H1 (cell line): ENCODE results near the gene ONECUT2. TPM values are rescaled to one million over a fixed set of nuclear protein-coding genes. Genes with fewer than 3 reads are reported as not detected.
A peak's percentile ranks its signal among the peaks of the same experiment; 100 is the strongest.

ENCODE experiments used
- ATF3 ChIP-seq: IDR thresholded peaks from 2 replicates; pipeline ENCODE4 v1.6.1; 2011; ENCODE audit warnings: low read depth, mild to moderate bottlenecking, low read length; ENCODE audit not compliant: insufficient read depth
- CBX8 ChIP-seq: fragments of 300-800, 300-1000 bp; sonication (generic); IDR thresholded peaks from 2 replicates; pipeline ENCODE4 v1.7.1; 2016; ENCODE audit warnings: low read depth, low read length, borderline replicate concordance
- CHD7 ChIP-seq: fragments of 300-600 bp; sonication (generic); IDR thresholded peaks from 2 replicates; pipeline ENCODE4 v1.7.1; 2012; ENCODE audit warnings: low read length, moderate library complexity, mild to moderate bottlenecking, inconsistent platforms; ENCODE audit not compliant: insufficient replicate concordance
- EGR1 ChIP-seq: IDR thresholded peaks from 2 replicates; pipeline ENCODE4 v1.6.1; 2011; ENCODE audit warnings: low read depth, low read length, borderline replicate concordance
- EZH2 ChIP-seq: fragments of 200-600 bp; sonication (generic); IDR thresholded peaks from 2 replicates; pipeline ENCODE4 v1.7.1; 2012; ENCODE audit warnings: low read depth, mild to moderate bottlenecking, moderate library complexity, low read length, inconsistent platforms; ENCODE audit not compliant: severe bottlenecking
- JUN ChIP-seq: IDR thresholded peaks from 2 replicates; pipeline ENCODE4 v1.6.1; 2011; ENCODE audit warnings: low read depth, mild to moderate bottlenecking, improper control_type of control experiment, low read length
- MAX ChIP-seq: IDR thresholded peaks from 2 replicates; pipeline ENCODE4 v1.6.1; 2012; ENCODE audit warnings: inconsistent platforms
- NRF1 ChIP-seq: IDR thresholded peaks from 2 replicates; pipeline ENCODE4 v1.6.1; 2011; ENCODE audit warnings: mild to moderate bottlenecking, low read depth, low read length, improper control_type of control experiment
- RNF2 ChIP-seq: fragments of 200-900, 300-1000 bp; sonication (generic); IDR thresholded peaks from 2 replicates; pipeline ENCODE4 v1.7.1; 2016; ENCODE audit warnings: borderline replicate concordance, low read depth, mild to moderate bottlenecking, antibody characterized with exemption, low read length; ENCODE audit not compliant: poor library complexity, severe bottlenecking; ENCODE audit errors: missing control alignments
- SRF ChIP-seq: IDR thresholded peaks from 2 replicates; pipeline ENCODE4 v1.6.1; 2011; ENCODE audit warnings: mild to moderate bottlenecking, low read depth, low read length, moderate library complexity
- polyA plus RNA-seq, 7 experiments: library from polyadenylated mRNA; depleted of rRNA in 3 of 7; stranded (reverse) in 5 of 7; unstranded in 2 of 7; fragments of >200 nt in 5 of 7; fragments of 200-250 nt in 2 of 7; gene quantifications; 1 replicate in 5 of 7; 2 replicates in 1 of 7; 4 replicates in 1 of 7; pipeline versions ENCODE4 v1.2.1 to v1.2.3, GENCODE V29; 2011 to 2013; ENCODE audit warnings: missing spikeins in 2 of 7, mixed read lengths in 2 of 7
- total RNA-seq: library from RNA; stranded (reverse); fragmentation: NEBNext Ultra II Directional; extraction: Animal tissue kit (Norgen Biotek cat#: 25700); gene quantifications from 2 replicates; pipeline ENCODE4 v1.2.1, GENCODE V29; 2021

Gene ONECUT2
- total and polyA plus RNA-seq, 2 of the 8 experiments (the other 6 are each of a cell fraction or from before 2014, with no cell fraction given) = 0.38 to 1.9 TPM

GRCh38 chr18:57439985-57440330, 4.8 kb downstream of the ONECUT2 start (continued):
- TF ChIP-seq CHD7 (no peak), CBX8 (0 out of 2 replicates have a peak, but pooled peaks have one; percentile 35), ATF3 (no peak), MAX (0 out of 2 replicates have a peak, but pooled peaks have one; percentile 19), JUN (no peak), NRF1 (no peak), SRF (no peak), RNF2 (peak; percentile 84), EZH2 (peak; percentile 72), EGR1 (no peak)
